SU-DHL-6 (cell line): Measurements from ENCODE around the gene GRID1.

ENCODE experiments used
- H2AFZ ChIP-seq: fragments of 200-600 bp; sonication (generic); 2 replicates; pipeline ENCODE4 v1.6.1; 2014; ENCODE audit warnings: low read depth, mild to moderate bottlenecking, moderate library complexity, mixed read lengths, antibody characterized with exemption, low read length; ENCODE audit not compliant: severe bottlenecking
- H3F3A ChIP-seq: fragments of 200-600 bp; shearing (Covaris generic); 2 replicates; pipeline ENCODE4 v1.6.0; 2016; ENCODE audit warnings: antibody characterized with exemption, mild to moderate bottlenecking; ENCODE audit not compliant: insufficient read depth
- H3K27ac ChIP-seq: fragments of 200-600 bp; sonication (generic); 2 replicates; pipeline ENCODE4 v1.5.1; 2016; ENCODE audit warnings: low read depth, mild to moderate bottlenecking, low read length, moderate library complexity, mixed read lengths
- H3K27me3 ChIP-seq: fragments of 200-600 bp; sonication (generic), shearing (Covaris generic); 2 replicates; pipeline ENCODE4 v1.6.0; 2014; ENCODE audit warnings: mild to moderate bottlenecking, low read length
- H3K36me3 ChIP-seq: fragments of 200-600 bp; sonication (generic); 2 replicates; pipeline ENCODE4 v1.6.1; 2014; ENCODE audit warnings: mild to moderate bottlenecking, low read length, mixed read lengths
- H3K4me2 ChIP-seq: fragments of 300-600, 200-600 bp; shearing (Covaris generic), sonication (generic); 2 replicates; pipeline ENCODE4 v1.6.0; 2014; ENCODE audit warnings: low read length, low read depth, mild to moderate bottlenecking; ENCODE audit not compliant: poor library complexity, severe bottlenecking
- H3K4me3 ChIP-seq: fragments of 200-600 bp; sonication (generic); 2 replicates; pipeline ENCODE4 v1.5.1; 2014; ENCODE audit warnings: antibody characterized with exemption, low read length, mild to moderate bottlenecking, mixed read lengths; ENCODE audit not compliant: insufficient read depth, poor library complexity, severe bottlenecking
- H3K79me2 ChIP-seq: fragments of 200-600 bp; sonication (generic); 2 replicates; pipeline ENCODE4 v1.6.1; 2014; ENCODE audit warnings: mild to moderate bottlenecking, low read length, moderate library complexity; ENCODE audit not compliant: insufficient read depth
- H3K9ac ChIP-seq: fragments of 200-600 bp; sonication (generic); 2 replicates; pipeline ENCODE4 v1.7.0; 2014; ENCODE audit warnings: mild to moderate bottlenecking, low read length
- H3K9me2 ChIP-seq: fragments of 200-600 bp; sonication (generic); replicated peaks from 2 replicates; pipeline ENCODE4 v1.6.1; 2014; ENCODE audit warnings: low read length; ENCODE audit not compliant: insufficient read depth
- H3K9me3 ChIP-seq: fragments of 200-600 bp; sonication (generic); 2 replicates; pipeline ENCODE4 v1.6.1; 2014; ENCODE audit warnings: low read length, mixed read lengths; ENCODE audit not compliant: insufficient read depth
- H4K20me1 ChIP-seq: fragments of 200-600 bp; sonication (generic); 2 replicates; pipeline ENCODE4 v1.6.1; 2014; ENCODE audit warnings: low read depth, mild to moderate bottlenecking, antibody characterized with exemption, low read length, moderate library complexity, mixed read lengths
- CTCF ChIP-seq: fragments of 200-600 bp; sonication (generic); IDR thresholded peaks from one replicate; pipeline ENCODE4 v1.5.1; 2017; ENCODE audit warnings: antibody characterized with exemption, mild to moderate bottlenecking, low read length, moderate library complexity; ENCODE audit not compliant: insufficient read depth, poor library complexity, severe bottlenecking
- EZH2phosphoT487 ChIP-seq: fragments of 200-600 bp; sonication (generic), shearing (Covaris generic); conservative IDR thresholded peaks from 2 replicates; pipeline ENCODE4 v1.6.1; 2018; ENCODE audit warnings: mild to moderate bottlenecking, antibody characterized with exemption, low read length, moderate library complexity, mixed read lengths

GRID1 gene

GRCh38 chr10:85696893-85697292 lies 669.7 kb downstream of the GRID1 start:
- H3K9me3 ChIP-seq: no peaks in the 10 kb centered on the region
- TF ChIP-seq EZH2phosphoT487 (no peak), CTCF (no peak)
- H3K27me3 ChIP-seq: no peaks in the 10 kb centered on the region
- H3K27ac ChIP-seq: no peak overlapping the region
- no peak overlapping the region for H3K9ac ChIP-seq
- no peak overlapping the region for H3K4me2 ChIP-seq
- no peak overlapping the region for H3K4me3 ChIP-seq
- no peaks in the 10 kb centered on the region for H3F3A ChIP-seq
- no peak overlapping the region for H2AFZ ChIP-seq
- no peaks in the 10 kb centered on the region for H3K36me3 ChIP-seq
- H3K9me2 ChIP-seq: no peaks in the 10 kb centered on the region
- H4K20me1 ChIP-seq: no peaks in the 10 kb centered on the region
- H3K79me2 ChIP-seq: no peaks in the 10 kb centered on the region

GRCh38 chr10:85682621-85683020 lies 684.0 kb downstream of the GRID1 start:
- no peaks in the 10 kb centered on the region for H3K36me3 ChIP-seq
- no peak overlapping the region for H3K27ac ChIP-seq
- no peak overlapping the region for H2AFZ ChIP-seq
- H3K9ac ChIP-seq: no peak overlapping the region
- no peak overlapping the region for H3K4me2 ChIP-seq
- no peaks in the 10 kb centered on the region; the same call in 1 of the 2 replicates for H4K20me1 ChIP-seq
- TF ChIP-seq EZH2phosphoT487 (no peak), CTCF (no peak)
- H3K4me3 ChIP-seq: no peak overlapping the region
- H3K9me2 ChIP-seq: no peaks in the 10 kb centered on the region
- H3K79me2 ChIP-seq: no peaks in the 10 kb centered on the region
- H3F3A ChIP-seq: no peaks in the 10 kb centered on the region
- H3K9me3 ChIP-seq: no peaks in the 10 kb centered on the region
- no peaks in the 10 kb centered on the region for H3K27me3 ChIP-seq

GRCh38 chr10:85679710-85680109 lies 686.9 kb downstream of the GRID1 start:
- no peaks in the 10 kb centered on the region for H4K20me1 ChIP-seq
- no peak overlapping the region for H3K9ac ChIP-seq
- no peak overlapping the region for H3K4me3 ChIP-seq
- no peaks in the 10 kb centered on the region for H3K36me3 ChIP-seq
- no peak for TF ChIP-seq CTCF
- no peak for TF ChIP-seq EZH2phosphoT487
- no peak overlapping the region for H2AFZ ChIP-seq
- H3F3A ChIP-seq: no peaks in the 10 kb centered on the region
- no peaks in the 10 kb centered on the region for H3K79me2 ChIP-seq
- no peaks in the 10 kb centered on the region for H3K27me3 ChIP-seq
- H3K27ac ChIP-seq: no peak overlapping the region
- no peaks in the 10 kb centered on the region for H3K9me2 ChIP-seq
- H3K9me3 ChIP-seq: no peaks in the 10 kb centered on the region
- no peak overlapping the region for H3K4me2 ChIP-seq
